ENCODE measurements around the gene SETD6.

DNA sequence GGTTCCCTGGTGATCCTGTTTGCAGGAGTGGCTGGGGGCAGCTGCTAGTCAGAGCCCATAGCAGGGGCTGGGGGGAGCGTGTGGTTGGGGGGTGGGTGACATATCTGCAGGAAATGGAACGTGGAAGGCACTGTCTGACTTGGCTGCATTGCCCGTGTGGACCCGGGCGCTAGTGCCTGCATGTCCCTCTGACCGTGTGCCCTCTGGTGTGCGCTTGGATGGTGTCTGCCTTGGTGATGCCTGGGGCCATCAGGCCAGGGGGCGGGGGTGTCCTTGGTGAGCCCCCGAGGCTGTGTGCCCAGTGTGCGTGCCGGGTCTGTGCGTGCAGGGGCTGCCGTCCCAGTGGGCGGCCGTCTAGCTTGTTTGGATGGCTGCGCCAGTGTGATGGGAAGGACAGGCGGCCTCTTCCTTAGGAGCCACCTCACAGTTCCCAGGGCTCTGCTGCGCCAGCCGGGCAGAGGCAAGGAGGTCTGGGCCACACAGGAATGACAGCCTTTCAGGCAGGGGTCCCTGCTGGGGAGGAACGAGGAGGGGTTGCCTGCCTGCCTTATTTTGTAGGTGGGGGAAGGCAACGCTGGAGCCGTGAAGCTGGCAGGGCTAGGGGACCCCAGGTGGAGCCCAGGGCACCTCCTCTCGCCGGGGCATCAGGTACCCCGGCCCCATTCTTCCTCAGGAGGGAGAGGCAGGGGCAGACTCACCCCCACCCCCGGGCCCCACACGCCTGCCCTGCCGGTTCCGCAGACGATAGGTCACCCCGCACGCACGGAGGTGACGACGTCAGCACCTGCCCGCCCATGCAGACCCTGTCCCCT is 14.7 kb upstream of the SETD6 start:
- TF ChIP-seq CTCF (IDR thresholded peaks at IDR 0.05; ENCODE audit: low read length) (no peak), EZH2 (IDR thresholded peaks at IDR 0.05; ENCODE audit: borderline replicate concordance, low read length) (no peak)
